Activated naive CD4-positive, alpha-beta T cell treated with anti-CD3 and anti-CD28 coated beads, Interleukin-2, amount 50 U/mL, for 72 hours (primary cell): Measurements from ENCODE around the gene PKP4. TPM values are rescaled to one million over a fixed set of nuclear protein-coding genes. Genes with fewer than 3 reads are reported as not detected.
"Not testable (repeated sequence)": the region's sequence is repeated elsewhere in the genome, so short reads cannot be mapped to it uniquely, and the experiment has no call there.

ENCODE experiments used
- ATAC-seq, 2 donors: fragments of 150-1000 bp; cut with Tn5 transposase; 2 replicates each; pipeline ENCODE4 v1.10.0; 2021; ENCODE audit warnings: mild to moderate bottlenecking in 2 of 2, moderate library complexity in 2 of 2
- DNase-seq, 2 donors: peaks; one replicate each; pipeline ENCODE4 v3.0.0; 2021 to 2022; ENCODE audit warnings: low spot score in 2 of 2
- H3K27ac Mint-ChIP-seq, 2 donors: one replicate each; pipeline ENCODE4 v1.8.0; 2022; ENCODE audit warnings: mild to moderate bottlenecking in 2 of 2, mixed read lengths in 2 of 2
- H3K36me3 Mint-ChIP-seq, 2 donors: one replicate each; pipeline ENCODE4 v1.8.0; 2022; ENCODE audit warnings: mixed read lengths in 2 of 2
- H3K9me3 Mint-ChIP-seq, 2 donors: one replicate each; pipeline ENCODE4 v1.8.0; 2022; ENCODE audit warnings: mixed read lengths in 2 of 2
- total RNA-seq, 2 donors: library from RNA; stranded (reverse); gene quantifications; one replicate each; pipeline ENCODE4 v1.2.3, GENCODE V29; 2022

Gene PKP4
- total RNA-seq, 2 donors from 2014 or later = 36.3 to 44.8 TPM

DNA sequence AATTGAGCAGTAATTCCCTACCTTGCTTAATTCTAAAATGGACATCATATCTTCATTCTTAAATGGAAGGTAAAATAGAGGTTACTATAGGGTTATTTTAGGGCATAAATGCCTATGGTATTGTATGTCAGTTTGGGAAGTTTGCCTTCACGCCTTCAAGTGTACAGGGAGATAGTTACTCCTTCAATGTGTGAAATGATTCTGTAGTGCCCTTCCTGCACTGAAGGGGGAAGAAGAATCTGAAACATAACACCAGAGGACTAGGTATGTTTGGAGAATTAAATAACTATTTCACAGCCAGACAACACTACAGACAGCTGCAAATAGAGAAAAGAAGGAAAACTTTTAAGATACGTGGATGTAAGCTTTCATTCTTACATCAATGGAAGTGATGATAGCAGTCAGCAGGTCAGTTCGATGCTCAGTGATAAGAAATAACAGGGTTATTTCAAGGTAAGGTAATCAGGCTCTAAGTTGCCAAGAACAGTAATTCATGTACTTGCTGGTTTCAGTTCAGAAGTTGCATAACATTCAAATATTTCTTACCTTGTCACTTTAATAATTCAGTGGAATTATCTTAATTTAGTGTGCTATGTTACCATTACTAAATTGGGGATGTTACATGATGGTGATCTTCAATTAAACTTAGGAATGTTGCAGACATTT lies 4.0 kb downstream of the PKP4 start:
- H3K27ac Mint-ChIP-seq = no peak overlapping the region
- DNase-seq (no peak), ATAC-seq (no peak)
- H3K36me3 Mint-ChIP-seq = peaks cover 6% of the 10 kb centered on the region in 2 donors
- H3K9me3 Mint-ChIP-seq = no peaks in the 10 kb centered on the region

- no peak for ATAC-seq
- DNase-seq = no peak
- no peaks in the 10 kb centered on the region for H3K9me3 Mint-ChIP-seq
- H3K27ac Mint-ChIP-seq = no peak overlapping the region
- H3K36me3 Mint-ChIP-seq = no peaks in the 10 kb centered on the region
These were observed 6.8 kb downstream of the PKP4 start for GRCh38 chr2:158463496-158464095.

GRCh38 chr2:158464426-158465281 lies 7.9 kb downstream of the PKP4 start:
- ATAC-seq (peak in 1 of 2 donors; percentile 78), DNase-seq (no peak)
- Mint-ChIP-seq H3K27ac (no peak overlapping the region), H3K36me3 (no peaks in the 10 kb centered on the region), H3K9me3 (no peaks in the 10 kb centered on the region)

DNA sequence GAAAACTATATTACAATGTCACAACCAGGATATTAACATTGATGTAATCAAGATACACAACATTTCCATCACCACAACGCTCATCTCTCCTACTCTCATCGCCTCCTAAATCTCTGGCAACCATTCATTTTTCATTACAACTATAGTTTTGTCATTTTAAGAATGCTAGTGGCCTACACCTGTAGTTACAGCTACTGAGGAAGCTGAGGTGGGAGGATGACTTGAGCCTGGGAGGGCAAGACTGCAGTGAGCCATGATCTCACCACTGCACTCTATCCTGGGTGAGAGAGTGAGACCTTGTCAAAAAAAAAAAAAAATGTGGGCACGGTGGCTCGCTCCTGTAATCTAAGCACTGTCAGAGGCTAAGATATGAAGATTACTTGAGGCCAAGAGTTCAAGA lies 10.5 kb downstream of the PKP4 start:
- DNase-seq (no peak), ATAC-seq (peak in 1 of 2 donors; percentile 63)
- H3K9me3 Mint-ChIP-seq = peaks cover 0 to 5% of the 10 kb centered on the region in 2 donors
- H3K27ac Mint-ChIP-seq = no peak overlapping the region
- H3K36me3 Mint-ChIP-seq = peaks cover 10 to 15% of the 10 kb centered on the region in 2 donors

DNA sequence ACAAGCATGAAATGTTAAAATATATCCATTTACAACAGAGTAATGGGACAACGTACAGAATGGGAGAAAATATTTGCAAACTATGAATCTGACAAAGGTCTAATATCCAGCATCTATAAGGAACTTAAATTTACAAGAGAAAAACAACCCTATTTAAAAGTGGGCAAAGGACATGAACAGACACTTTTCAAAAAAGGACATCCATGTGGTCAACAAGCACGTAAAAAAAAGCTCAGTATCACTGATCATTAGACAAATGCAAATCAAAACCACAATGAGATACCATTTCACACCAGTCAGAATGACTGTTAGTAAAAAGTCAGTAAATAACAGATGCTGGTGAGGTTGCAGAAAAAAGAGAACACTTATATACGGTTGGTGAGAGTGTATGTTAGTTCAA lies 16.1 kb downstream of the PKP4 start:
- not testable (repeated sequence) for ATAC-seq, DNase-seq, H3K27ac Mint-ChIP-seq, H3K9me3 Mint-ChIP-seq
- H3K36me3 Mint-ChIP-seq = peaks cover 10 to 15% of the 10 kb centered on the region in 2 donors

GRCh38 chr2:158473300-158473699 lies 16.5 kb downstream of the PKP4 start:
- H3K9me3 Mint-ChIP-seq = not testable (repeated sequence)

GRCh38 chr2:158473719-158474392 lies 17.1 kb downstream of the PKP4 start:
- ATAC-seq (no peak), DNase-seq (no peak)
- Mint-ChIP-seq H3K27ac (no peak overlapping the region), H3K9me3 (peaks cover 0 to 5% of the 10 kb centered on the region in 2 donors), H3K36me3 (peaks cover 10 to 15% of the 10 kb centered on the region in 2 donors)

More at GRCh38 chr2:158473300-158473699, 16.5 kb downstream of the PKP4 start:
- not testable (repeated sequence) for DNase-seq, ATAC-seq, H3K27ac Mint-ChIP-seq
- H3K36me3 Mint-ChIP-seq = peaks cover 10 to 15% of the 10 kb centered on the region in 2 donors

DNA sequence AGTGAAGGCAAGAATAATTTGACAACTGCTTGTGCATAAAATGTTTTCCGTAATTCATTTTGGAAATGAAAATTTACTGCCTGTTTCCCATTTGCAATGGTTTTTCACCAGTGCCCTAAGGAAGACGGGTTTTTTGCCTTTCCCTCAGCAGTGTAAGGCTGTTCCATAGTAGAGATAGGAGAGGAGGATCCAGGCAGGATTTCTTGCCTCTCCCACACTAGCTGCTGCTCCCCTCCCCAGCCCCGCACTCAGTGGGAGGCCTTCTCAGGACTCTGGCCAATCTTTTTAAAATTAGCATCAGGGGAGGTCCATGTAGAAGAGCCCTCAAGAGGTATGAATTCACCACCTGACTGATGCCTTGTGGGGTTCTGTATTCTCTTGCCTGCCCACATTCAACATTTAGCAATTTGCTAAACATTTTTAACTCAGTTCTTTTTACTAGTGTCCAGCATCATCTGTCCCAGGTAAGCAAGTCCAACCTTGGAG lies 17.8 kb downstream of the PKP4 start:
- not testable (repeated sequence) for H3K9me3 Mint-ChIP-seq, H3K27ac Mint-ChIP-seq, ATAC-seq, DNase-seq
- peaks cover 10 to 15% of the 10 kb centered on the region in 2 donors for H3K36me3 Mint-ChIP-seq

DNA sequence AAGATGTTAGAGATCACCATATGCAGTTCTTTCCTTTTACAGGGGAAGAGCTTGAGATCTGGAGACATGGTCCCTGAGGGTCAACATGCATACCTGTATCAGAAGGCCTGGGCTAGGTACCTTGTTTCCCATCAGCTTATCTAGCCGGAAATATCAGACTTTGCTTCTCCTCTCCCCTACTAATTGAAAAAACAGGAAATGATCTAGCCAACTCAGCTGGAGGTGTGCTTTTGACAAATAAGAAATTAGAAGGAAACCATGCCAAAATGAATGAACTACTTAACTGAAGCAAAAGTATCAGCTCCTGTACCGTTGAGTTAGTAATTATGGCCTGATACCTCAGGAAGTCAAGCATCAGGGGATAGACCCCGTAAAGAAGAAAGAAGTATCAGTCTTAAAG lies 20.4 kb downstream of the PKP4 start:
- ATAC-seq (no peak), DNase-seq (no peak)
- no peaks in the 10 kb centered on the region for H3K9me3 Mint-ChIP-seq
- no peaks in the 10 kb centered on the region for H3K36me3 Mint-ChIP-seq
- peak overlapping the region; percentile 9 to 42 for H3K27ac Mint-ChIP-seq

DNA sequence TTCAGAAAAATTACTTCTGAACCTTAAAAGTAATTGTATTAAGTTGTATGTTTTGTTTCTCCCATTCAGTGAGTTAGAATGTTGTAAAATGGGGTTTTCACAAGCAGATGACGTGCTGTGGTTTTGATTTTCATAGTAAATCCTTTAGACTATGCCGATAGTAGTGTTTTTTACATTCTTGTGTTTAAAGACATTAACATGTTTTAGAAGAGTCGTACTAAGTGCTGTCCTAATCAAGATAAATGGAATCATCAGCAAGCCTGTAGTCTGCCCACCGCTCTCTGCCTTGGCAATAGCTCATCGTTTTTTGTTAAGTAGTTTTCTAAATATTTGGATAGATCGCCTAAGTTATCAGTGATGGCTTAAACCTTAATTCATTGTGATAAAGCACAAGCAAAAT lies 21.5 kb downstream of the PKP4 start:
- ATAC-seq (no peak), DNase-seq (no peak)
- Mint-ChIP-seq H3K9me3 (peaks cover 0 to 2% of the 10 kb centered on the region in 2 donors), H3K27ac (no peak overlapping the region), H3K36me3 (peaks cover 0 to 2% of the 10 kb centered on the region in 2 donors)

DNA sequence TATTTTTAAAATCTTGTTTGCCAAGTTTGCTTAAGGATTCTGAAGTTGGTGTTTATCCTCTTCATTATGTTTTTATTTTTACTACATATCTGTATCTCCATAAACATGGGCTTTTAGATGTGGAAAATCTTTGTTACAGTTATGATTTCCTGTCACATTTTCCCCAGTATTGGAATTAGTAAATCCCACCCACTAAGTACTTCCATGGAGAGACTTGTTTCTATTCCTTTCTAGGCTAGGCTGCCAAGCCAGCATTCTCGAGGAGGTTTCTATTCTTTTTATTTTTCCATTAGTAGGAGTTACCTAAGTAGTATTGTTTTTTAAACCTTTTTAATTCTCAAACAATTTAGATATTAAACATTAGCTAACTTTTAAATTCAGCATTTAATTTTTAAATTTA lies 22.1 kb downstream of the PKP4 start:
- DNase-seq (no peak), ATAC-seq (no peak)
- H3K36me3 Mint-ChIP-seq = peaks cover 0 to 5% of the 10 kb centered on the region in 2 donors
- peaks cover 0 to 4% of the 10 kb centered on the region in 2 donors for H3K9me3 Mint-ChIP-seq
- H3K27ac Mint-ChIP-seq = no peak overlapping the region

- DNase-seq (no peak), ATAC-seq (no peak)
- H3K9me3 Mint-ChIP-seq = peaks cover 0 to 4% of the 10 kb centered on the region in 2 donors
- peaks cover 0 to 5% of the 10 kb centered on the region in 2 donors for H3K36me3 Mint-ChIP-seq
- no peak overlapping the region for H3K27ac Mint-ChIP-seq
These were observed 24.4 kb downstream of the PKP4 start for GRCh38 chr2:158481116-158481515.

GRCh38 chr2:158482594-158482993 lies 25.8 kb downstream of the PKP4 start:
- DNase-seq = no peak
- peaks cover 0 to 4% of the 10 kb centered on the region in 2 donors for H3K9me3 Mint-ChIP-seq
- ATAC-seq = no peak
- H3K27ac Mint-ChIP-seq = no peak overlapping the region
- H3K36me3 Mint-ChIP-seq = peaks cover 0 to 5% of the 10 kb centered on the region in 2 donors

GRCh38 chr2:158484892-158485556 lies 28.3 kb downstream of the PKP4 start:
- DNase-seq = no peak
- Mint-ChIP-seq H3K36me3 (peaks cover 0 to 5% of the 10 kb centered on the region in 2 donors), H3K9me3 (peaks cover 0 to 4% of the 10 kb centered on the region in 2 donors), H3K27ac (no peak overlapping the region)
- ATAC-seq = peak; percentile 40 to 97

GRCh38 chr2:158486150-158486969 lies 29.6 kb downstream of the PKP4 start:
- Mint-ChIP-seq H3K27ac (no peak overlapping the region), H3K36me3 (peaks cover 0 to 5% of the 10 kb centered on the region in 2 donors), H3K9me3 (peaks cover 0 to 4% of the 10 kb centered on the region in 2 donors)
- ATAC-seq (peak in 1 of 2 donors; percentile 33), DNase-seq (no peak)
